Activated naive CD8-positive, alpha-beta T cell (primary cell): Measurements from ENCODE around the gene TRIM47.

Experiments used
- H3K27ac Mint-ChIP-seq: one replicate; pipeline ENCODE4 v1.8.0; 2021; ENCODE audit warnings: mixed read lengths
- H3K27me3 Mint-ChIP-seq: one replicate; pipeline ENCODE4 v1.8.0; 2021; ENCODE audit warnings: mixed read lengths
- H3K36me3 Mint-ChIP-seq: one replicate; pipeline ENCODE4 v1.8.0; 2021; ENCODE audit warnings: mixed read lengths
- H3K4me1 Mint-ChIP-seq: one replicate; pipeline ENCODE4 v1.8.0; 2021; ENCODE audit warnings: low read depth, mixed read lengths
- H3K4me3 Mint-ChIP-seq: one replicate; pipeline ENCODE4 v1.8.0; 2021; ENCODE audit warnings: mild to moderate bottlenecking, mixed read lengths
- H3K9me3 Mint-ChIP-seq: one replicate; pipeline ENCODE4 v1.8.0; 2021; ENCODE audit warnings: low read depth, mixed read lengths

Gene TRIM47

GRCh38 chr17:75842963-75843576 is 35.3 kb downstream of the TRIM47 start:
- Mint-ChIP-seq H3K27ac (peak overlapping the region; percentile 84), H3K4me3 (peak overlapping the region; percentile 92), H3K4me1 (peaks cover 16% of the 10 kb centered on the region), H3K36me3 (no peaks in the 10 kb centered on the region), H3K27me3 (no peaks in the 10 kb centered on the region), H3K9me3 (no peaks in the 10 kb centered on the region)

- Mint-ChIP-seq H3K27ac (no peak overlapping the region), H3K27me3 (no peaks in the 10 kb centered on the region), H3K4me1 (peaks cover 22% of the 10 kb centered on the region), H3K36me3 (no peaks in the 10 kb centered on the region), H3K9me3 (no peaks in the 10 kb centered on the region), H3K4me3 (peak overlapping the region; percentile 92)
Observed at GRCh38 chr17:75842411-75842810, 36.0 kb downstream of the TRIM47 start.

GRCh38 chr17:75840799-75841164 is 37.6 kb downstream of the TRIM47 start:
- H3K27ac Mint-ChIP-seq, result no peak overlapping the region
- H3K27me3 Mint-ChIP-seq, result no peaks in the 10 kb centered on the region
- no peaks in the 10 kb centered on the region for H3K9me3 Mint-ChIP-seq
- no peak overlapping the region for H3K4me3 Mint-ChIP-seq
- peaks cover 22% of the 10 kb centered on the region for H3K4me1 Mint-ChIP-seq
- H3K36me3 Mint-ChIP-seq, result no peaks in the 10 kb centered on the region

- Mint-ChIP-seq H3K36me3 (no peaks in the 10 kb centered on the region), H3K27me3 (no peaks in the 10 kb centered on the region), H3K9me3 (no peaks in the 10 kb centered on the region), H3K4me3 (no peak overlapping the region), H3K27ac (no peak overlapping the region), H3K4me1 (peaks cover 20% of the 10 kb centered on the region)
Observed at GRCh38 chr17:75839942-75840798, 38.2 kb downstream of the TRIM47 start.

GRCh38 chr17:75838410-75838809 is 40.0 kb downstream of the TRIM47 start:
- H3K4me3 Mint-ChIP-seq, result no peak overlapping the region
- no peaks in the 10 kb centered on the region for H3K27me3 Mint-ChIP-seq
- no peaks in the 10 kb centered on the region for H3K36me3 Mint-ChIP-seq
- peaks cover 26% of the 10 kb centered on the region for H3K4me1 Mint-ChIP-seq
- H3K9me3 Mint-ChIP-seq, result no peaks in the 10 kb centered on the region
- no peak overlapping the region for H3K27ac Mint-ChIP-seq

- Mint-ChIP-seq H3K36me3 (no peaks in the 10 kb centered on the region), H3K4me1 (peaks cover 31% of the 10 kb centered on the region), H3K4me3 (no peak overlapping the region), H3K27ac (peak overlapping the region; percentile 28), H3K27me3 (no peaks in the 10 kb centered on the region), H3K9me3 (no peaks in the 10 kb centered on the region)
Observed at GRCh38 chr17:75837899-75838298, 40.5 kb downstream of the TRIM47 start.

- Mint-ChIP-seq H3K36me3 (no peaks in the 10 kb centered on the region), H3K27ac (no peak overlapping the region), H3K4me1 (peaks cover 37% of the 10 kb centered on the region), H3K4me3 (no peak overlapping the region), H3K27me3 (no peaks in the 10 kb centered on the region), H3K9me3 (no peaks in the 10 kb centered on the region)
Observed at GRCh38 chr17:75836605-75837004, 41.8 kb downstream of the TRIM47 start.

- H3K9me3 Mint-ChIP-seq, result no peaks in the 10 kb centered on the region
- no peak overlapping the region for H3K27ac Mint-ChIP-seq
- H3K4me3 Mint-ChIP-seq, result no peak overlapping the region
- H3K27me3 Mint-ChIP-seq, result no peaks in the 10 kb centered on the region
- peaks cover 37% of the 10 kb centered on the region for H3K4me1 Mint-ChIP-seq
- no peaks in the 10 kb centered on the region for H3K36me3 Mint-ChIP-seq
Observed at GRCh38 chr17:75835654-75835987, 42.8 kb downstream of the TRIM47 start.

GRCh38 chr17:75834928-75835653 is 43.3 kb downstream of the TRIM47 start:
- Mint-ChIP-seq H3K27me3 (no peaks in the 10 kb centered on the region), H3K36me3 (no peaks in the 10 kb centered on the region), H3K27ac (no peak overlapping the region), H3K4me1 (peaks cover 37% of the 10 kb centered on the region), H3K9me3 (no peaks in the 10 kb centered on the region), H3K4me3 (peak overlapping the region; percentile 27)

- peak overlapping the region; percentile 27 for H3K4me3 Mint-ChIP-seq
- no peaks in the 10 kb centered on the region for H3K9me3 Mint-ChIP-seq
- H3K4me1 Mint-ChIP-seq, result peaks cover 39% of the 10 kb centered on the region
- H3K36me3 Mint-ChIP-seq, result no peaks in the 10 kb centered on the region
- no peaks in the 10 kb centered on the region for H3K27me3 Mint-ChIP-seq
- H3K27ac Mint-ChIP-seq, result peak overlapping the region; percentile 79
Observed at GRCh38 chr17:75834279-75834920, 44.0 kb downstream of the TRIM47 start.

GRCh38 chr17:75832652-75833400 is 45.6 kb downstream of the TRIM47 start:
- no peaks in the 10 kb centered on the region for H3K9me3 Mint-ChIP-seq
- H3K4me1 Mint-ChIP-seq, result peaks cover 40% of the 10 kb centered on the region
- peak overlapping the region; percentile 88 for H3K27ac Mint-ChIP-seq
- H3K36me3 Mint-ChIP-seq, result no peaks in the 10 kb centered on the region
- H3K4me3 Mint-ChIP-seq, result peak overlapping the region; percentile 71
- H3K27me3 Mint-ChIP-seq, result no peaks in the 10 kb centered on the region

GRCh38 chr17:75832164-75832651 is 46.2 kb downstream of the TRIM47 start:
- Mint-ChIP-seq H3K4me3 (peak overlapping the region; percentile 71), H3K4me1 (peaks cover 37% of the 10 kb centered on the region)

GRCh38 chr17:75831032-75831571 is 47.3 kb downstream of the TRIM47 start:
- H3K36me3 Mint-ChIP-seq, result no peaks in the 10 kb centered on the region
- no peak overlapping the region for H3K27ac Mint-ChIP-seq
- H3K4me3 Mint-ChIP-seq, result no peak overlapping the region

More at GRCh38 chr17:75832164-75832651, 46.2 kb downstream of the TRIM47 start:
- no peaks in the 10 kb centered on the region for H3K36me3 Mint-ChIP-seq
- no peaks in the 10 kb centered on the region for H3K9me3 Mint-ChIP-seq
- no peaks in the 10 kb centered on the region for H3K27me3 Mint-ChIP-seq
- peak overlapping the region; percentile 88 for H3K27ac Mint-ChIP-seq

More at GRCh38 chr17:75831032-75831571, 47.3 kb downstream of the TRIM47 start:
- Mint-ChIP-seq H3K27me3 (no peaks in the 10 kb centered on the region), H3K9me3 (no peaks in the 10 kb centered on the region), H3K4me1 (peaks cover 42% of the 10 kb centered on the region)
